ENCODE data around the gene CIC.
A peak's percentile ranks its signal among the peaks of the same experiment; 100 is the strongest.

Gene CIC

DNA sequence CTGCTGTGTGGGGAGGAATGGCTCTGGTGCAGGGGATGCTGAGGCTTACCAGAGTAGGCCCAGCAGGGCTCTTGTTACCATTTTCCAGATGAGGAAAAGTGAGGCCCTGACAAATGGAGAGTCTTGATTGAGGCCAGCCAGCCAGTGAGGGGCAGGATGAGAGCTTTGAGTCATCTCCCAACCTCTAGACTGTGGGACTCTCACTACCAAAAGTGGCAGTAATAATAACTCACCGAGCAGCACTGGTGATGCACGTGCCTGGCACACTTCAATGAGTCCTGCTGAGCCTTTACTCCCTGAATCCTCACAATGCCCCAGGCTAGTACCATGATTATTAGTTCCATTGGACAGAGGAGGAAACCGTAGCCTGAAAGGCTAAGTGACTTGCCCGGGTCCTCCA is 7.8 kb downstream of the CIC start:
- Histone ChIP-seq H3K27ac (peak overlapping the region; percentile 96; the same call in 1 of the 2 replicates), H3K4me3 (no peak overlapping the region), H3K9ac (ENCODE audit: insufficient read length) (no peak overlapping the region), H3K36me3 (ENCODE audit: insufficient read depth, low read length) (no peaks in the 10 kb centered on the region; the same call in 1 of the 2 replicates), H3K9me3 (ENCODE audit: low read depth, low read length) (no peaks in the 10 kb centered on the region)
- 0 out of 2 replicates have a peak, but pooled peaks have one; percentile 22 for TF ChIP-seq POLR2AphosphoS5 (IDR thresholded peaks at IDR 0.05; ENCODE audit: borderline replicate concordance, low read depth, low read length)
- no peak for TF ChIP-seq EZH2 (IDR thresholded peaks at IDR 0.05)
- DNase-seq (ENCODE audit: low read depth, low spot score): no peak

DNA sequence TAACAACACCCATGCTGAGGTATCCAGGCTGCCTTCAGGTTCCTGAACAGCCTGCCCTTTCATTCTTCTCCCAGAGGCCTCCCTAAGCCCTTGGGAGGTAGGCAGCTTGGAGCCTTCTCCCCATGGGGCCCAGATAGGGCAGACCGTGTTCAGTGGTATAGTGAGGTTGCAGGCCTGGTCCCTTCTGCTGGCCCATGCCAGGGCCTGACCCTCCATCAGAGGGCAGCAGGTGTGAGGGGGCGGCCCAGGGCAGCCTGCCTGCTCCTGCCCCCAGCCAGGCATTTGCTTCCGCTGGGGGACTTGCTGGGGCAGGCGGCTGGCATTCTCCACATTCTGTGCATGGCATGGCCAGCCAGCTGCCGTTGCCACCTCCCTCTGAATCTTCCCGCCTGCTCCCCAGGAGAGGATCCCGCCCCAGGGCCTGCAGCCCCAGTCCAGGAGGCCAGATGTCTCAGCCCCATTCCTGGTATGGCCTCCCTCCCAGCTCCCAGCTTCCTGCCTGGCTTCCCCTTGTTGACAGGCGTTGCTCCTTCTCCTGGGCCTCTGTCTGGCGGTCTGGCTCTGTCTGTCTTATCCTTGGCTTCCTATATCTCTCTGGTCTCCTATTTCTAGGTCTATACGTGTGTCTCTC is 8.9 kb downstream of the CIC start:
- peak overlapping the region; percentile 33; the same call in 1 of the 2 replicates for H3K4me3 ChIP-seq

DNA sequence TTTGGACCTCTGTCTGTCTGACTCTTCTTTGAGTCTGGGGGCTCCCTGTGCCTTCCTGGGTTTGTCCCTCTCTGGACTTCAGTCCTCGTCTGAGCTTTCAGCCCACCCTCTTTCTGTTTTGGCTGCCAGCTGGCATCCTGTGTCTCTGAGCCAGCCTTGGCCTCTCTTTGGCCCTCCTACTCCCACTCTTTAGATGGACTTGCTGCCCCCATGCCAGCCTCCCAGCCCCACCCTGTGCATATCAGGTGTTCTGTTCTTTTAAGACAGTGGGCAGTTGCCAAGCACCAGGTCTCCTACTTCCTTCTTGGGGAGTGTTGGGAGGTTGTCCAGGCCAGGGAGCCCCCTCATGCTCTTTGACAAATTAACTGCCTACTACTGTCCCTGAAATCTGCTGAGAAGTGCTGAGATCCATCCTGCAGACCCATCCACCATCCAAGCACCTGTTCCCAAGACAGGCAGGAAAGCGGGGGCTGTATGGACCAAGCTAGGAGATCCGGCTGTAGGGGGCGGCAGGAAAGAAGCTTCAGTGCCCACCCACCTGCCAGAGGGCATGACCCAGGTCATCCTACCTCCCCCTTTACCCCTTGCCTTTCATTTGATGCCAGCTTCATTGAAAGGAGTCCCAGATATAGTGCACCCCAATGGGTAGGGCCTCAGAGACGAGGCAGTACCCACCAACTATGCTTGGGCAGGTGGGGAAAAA is 9.6 kb downstream of the CIC start:
- DNase-seq (ENCODE audit: low read depth, low spot score): no peak
- H3K36me3 ChIP-seq (ENCODE audit: insufficient read depth, low read length): no peaks in the 10 kb centered on the region; the same call in 1 of the 2 replicates
- peak overlapping the region; percentile 96 for H3K27ac ChIP-seq
- TF ChIP-seq FOXP2 (optimal IDR thresholded peaks at IDR 0.05; ENCODE audit: control extremely low read depth, extremely low read length, insufficient read depth): no peak
- no peak for TF ChIP-seq POLR2AphosphoS5 (IDR thresholded peaks at IDR 0.05; ENCODE audit: borderline replicate concordance, low read depth, low read length)
- no peak for TF ChIP-seq EZH2 (IDR thresholded peaks at IDR 0.05)
- peak overlapping the region; percentile 94 for H3K4me3 ChIP-seq
- H3K9me3 ChIP-seq (ENCODE audit: low read depth, low read length): no peaks in the 10 kb centered on the region
- peak overlapping the region; percentile 48 for H3K9ac ChIP-seq (ENCODE audit: insufficient read length)

More for the DNA sequence above, 8.9 kb downstream of the CIC start:
- peak overlapping the region; percentile 96 for H3K27ac ChIP-seq
- no peaks in the 10 kb centered on the region for H3K9me3 ChIP-seq (ENCODE audit: low read depth, low read length)
- DNase-seq (ENCODE audit: low read depth, low spot score): no peak
- peak overlapping the region; percentile 48 for H3K9ac ChIP-seq (ENCODE audit: insufficient read length)
- TF ChIP-seq POLR2AphosphoS5 (IDR thresholded peaks at IDR 0.05; ENCODE audit: borderline replicate concordance, low read depth, low read length): no peak
- TF ChIP-seq FOXP2 (optimal IDR thresholded peaks at IDR 0.05; ENCODE audit: control extremely low read depth, extremely low read length, insufficient read depth): no peak
- TF ChIP-seq EZH2 (IDR thresholded peaks at IDR 0.05): no peak
- no peaks in the 10 kb centered on the region; the same call in 1 of the 2 replicates for H3K36me3 ChIP-seq (ENCODE audit: insufficient read depth, low read length)

DNA sequence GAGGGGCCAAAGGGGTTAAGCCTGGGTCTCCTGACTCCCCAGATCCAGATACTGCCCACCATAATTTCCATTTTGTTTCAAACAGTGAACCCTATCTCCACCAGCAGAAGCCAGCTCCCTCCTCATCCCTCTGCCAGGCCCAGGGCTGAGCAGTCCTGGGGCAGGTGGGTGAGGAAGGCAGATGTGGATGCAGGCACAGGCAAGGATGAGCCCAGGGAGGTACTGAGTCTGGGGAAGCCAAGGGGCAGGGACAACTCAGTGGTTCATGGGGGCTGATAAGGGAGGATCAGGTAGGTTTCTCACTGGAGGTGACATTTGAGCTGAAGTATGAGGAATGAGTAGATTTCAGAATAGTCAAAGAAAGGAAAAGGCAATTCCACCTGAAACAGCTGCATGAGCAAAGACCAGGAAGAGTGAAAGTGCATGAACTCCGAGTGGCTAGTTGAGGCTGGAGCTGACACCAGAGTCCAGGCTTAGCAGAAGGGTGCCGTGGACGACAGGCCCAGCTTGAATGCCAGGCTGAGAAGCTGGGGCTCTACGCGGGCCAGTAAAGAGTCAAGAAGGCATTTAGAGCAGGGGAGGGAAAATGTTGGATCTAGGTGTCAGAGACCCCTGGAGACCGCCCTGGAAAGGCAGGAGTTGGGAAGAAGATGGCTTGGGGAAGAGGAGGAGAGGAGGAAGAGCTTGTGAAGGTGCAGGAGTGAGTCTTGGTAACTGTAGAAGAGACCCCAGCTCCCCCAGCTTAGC is 10.3 kb downstream of the CIC start:
- H3K27ac ChIP-seq: peak overlapping the region; percentile 96
- TF ChIP-seq FOXP2 (optimal IDR thresholded peaks at IDR 0.05; ENCODE audit: control extremely low read depth, extremely low read length, insufficient read depth) (no peak), POLR2AphosphoS5 (IDR thresholded peaks at IDR 0.05; ENCODE audit: borderline replicate concordance, low read depth, low read length) (no peak), EZH2 (IDR thresholded peaks at IDR 0.05) (no peak)
- no peak for DNase-seq (ENCODE audit: low read depth, low spot score)

DNA sequence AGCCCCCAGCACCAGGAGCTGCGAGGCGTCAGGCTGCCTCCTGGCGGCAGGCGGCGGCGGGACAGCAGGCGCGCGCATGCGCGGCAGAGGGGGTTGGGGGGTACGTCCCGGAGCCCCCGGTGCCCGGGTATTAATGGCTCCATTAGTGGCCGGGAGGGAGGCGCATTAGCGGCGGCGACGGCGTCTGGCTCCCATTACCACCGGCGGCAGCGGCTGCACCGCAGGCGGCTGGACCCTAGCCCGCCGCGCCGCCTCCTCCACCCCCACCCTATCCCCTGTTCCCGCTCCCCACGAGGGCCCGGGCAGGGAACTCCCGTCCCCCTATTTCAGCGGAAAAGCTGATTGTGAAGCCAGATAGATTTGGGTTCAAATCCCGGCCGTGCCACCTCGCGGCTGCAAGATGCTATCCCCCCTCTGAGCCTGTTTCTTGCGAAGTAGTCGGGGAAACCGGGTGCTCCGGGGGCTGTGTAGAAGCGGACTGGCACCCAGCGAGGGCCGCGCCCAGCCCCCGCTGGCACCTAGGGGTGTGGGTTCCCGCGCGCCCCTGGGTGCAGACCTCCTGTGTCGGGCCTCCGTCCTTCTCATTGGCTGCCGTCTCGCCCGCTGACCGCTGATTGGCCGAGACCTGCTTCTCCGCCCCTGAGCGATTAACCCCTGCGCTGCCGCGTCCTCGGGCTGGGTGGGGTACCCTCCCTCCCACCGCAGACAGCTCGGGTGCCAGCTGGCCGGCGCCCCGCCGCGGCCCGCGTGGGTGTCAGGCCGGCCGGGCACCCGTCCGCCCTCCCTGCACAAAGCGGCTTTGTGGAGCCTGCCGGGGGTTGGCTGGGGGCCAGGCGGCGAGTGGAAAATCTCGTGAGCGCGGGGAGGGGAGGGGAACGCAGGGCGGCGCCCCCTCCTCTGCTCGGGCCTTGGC is 11.1 kb downstream of the CIC start:
- peak overlapping the region; percentile 78 for H3K9ac ChIP-seq (ENCODE audit: insufficient read length)
- peak overlapping the region; percentile 96 for H3K27ac ChIP-seq
- H3K36me3 ChIP-seq (ENCODE audit: insufficient read depth, low read length): no peaks in the 10 kb centered on the region
- H3K4me3 ChIP-seq: peak overlapping the region; percentile 94
- H3K9me3 ChIP-seq (ENCODE audit: low read depth, low read length): no peaks in the 10 kb centered on the region
- no peak for DNase-seq (ENCODE audit: low read depth, low spot score)
- TF ChIP-seq POLR2AphosphoS5 (IDR thresholded peaks at IDR 0.05; ENCODE audit: borderline replicate concordance, low read depth, low read length) (peak; percentile 77), EZH2 (IDR thresholded peaks at IDR 0.05) (no peak)

More for the DNA sequence above, 10.3 kb downstream of the CIC start:
- Histone ChIP-seq H3K4me3 (peak overlapping the region; percentile 94), H3K9ac (ENCODE audit: insufficient read length) (peak overlapping the region; percentile 78), H3K9me3 (ENCODE audit: low read depth, low read length) (no peaks in the 10 kb centered on the region), H3K36me3 (ENCODE audit: insufficient read depth, low read length) (no peaks in the 10 kb centered on the region)

DNA sequence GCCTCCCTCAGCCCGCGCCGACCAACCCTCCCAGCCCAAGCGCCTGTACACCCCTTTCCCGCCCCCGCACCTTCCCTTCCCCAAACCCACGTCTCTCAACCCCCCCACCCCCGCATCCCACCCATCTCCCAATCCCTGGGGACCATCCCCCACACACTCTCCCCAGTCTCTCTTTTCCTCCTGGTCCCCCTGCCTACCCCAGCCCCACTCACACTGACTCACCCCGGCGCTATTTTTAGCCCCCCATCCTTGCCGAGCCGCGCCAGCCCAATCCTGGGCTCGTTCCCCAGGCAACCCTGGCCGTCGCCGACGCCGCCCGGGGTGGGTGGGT is 11.7 kb downstream of the CIC start:
- DNase-seq (ENCODE audit: low read depth, low spot score): no peak
- TF ChIP-seq FOXP2 (optimal IDR thresholded peaks at IDR 0.05; ENCODE audit: control extremely low read depth, extremely low read length, insufficient read depth) (no peak), POLR2AphosphoS5 (IDR thresholded peaks at IDR 0.05; ENCODE audit: borderline replicate concordance, low read depth, low read length) (no peak), EZH2 (IDR thresholded peaks at IDR 0.05) (no peak)
- Histone ChIP-seq H3K27ac (peak overlapping the region; percentile 96), H3K9me3 (ENCODE audit: low read depth, low read length) (no peaks in the 10 kb centered on the region), H3K36me3 (ENCODE audit: insufficient read depth, low read length) (no peaks in the 10 kb centered on the region), H3K4me3 (peak overlapping the region; percentile 94), H3K9ac (ENCODE audit: insufficient read length) (no peak overlapping the region)

DNA sequence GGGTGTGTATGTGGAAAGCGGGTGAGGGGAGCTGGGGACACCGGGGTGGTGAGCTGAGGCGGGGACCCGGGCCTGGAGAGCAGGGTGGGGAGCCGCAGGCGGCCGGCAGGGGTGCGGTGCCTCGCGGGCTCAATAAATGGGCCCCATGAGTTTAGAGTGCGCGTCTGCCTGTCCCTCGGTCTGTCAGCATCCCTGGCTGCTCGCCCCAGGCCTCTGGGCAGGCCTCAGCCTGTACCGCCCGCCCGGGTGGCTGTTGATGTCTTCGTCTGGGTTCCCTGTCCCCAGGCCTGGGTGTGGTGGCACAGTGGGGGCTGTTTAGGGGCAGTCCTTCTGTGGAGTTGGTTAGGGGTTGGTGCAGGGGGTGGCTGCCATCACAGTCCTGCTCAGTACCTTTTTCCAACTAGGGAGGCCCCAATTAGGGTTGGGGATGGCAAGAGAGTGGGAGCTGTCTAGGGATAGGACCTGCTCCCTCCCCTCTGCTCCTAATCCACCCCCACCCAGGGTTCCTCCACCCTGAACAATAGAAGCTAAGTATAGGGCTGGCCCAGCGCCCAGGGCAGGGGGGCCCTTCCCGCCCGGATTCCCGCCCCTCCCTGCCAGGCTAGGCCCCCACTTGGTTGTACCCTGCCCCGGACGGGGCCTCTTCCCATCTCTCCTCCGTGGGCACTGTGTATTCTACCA is 12.2 kb downstream of the CIC start:
- no peaks in the 10 kb centered on the region for H3K9me3 ChIP-seq (ENCODE audit: low read depth, low read length)
- DNase-seq (ENCODE audit: low read depth, low spot score): no peak
- peak overlapping the region; percentile 14 for H3K9ac ChIP-seq (ENCODE audit: insufficient read length)
- peak overlapping the region; percentile 94 for H3K4me3 ChIP-seq
- peak overlapping the region; percentile 95 for H3K27ac ChIP-seq
- H3K36me3 ChIP-seq (ENCODE audit: insufficient read depth, low read length): no peaks in the 10 kb centered on the region
- TF ChIP-seq FOXP2 (optimal IDR thresholded peaks at IDR 0.05; ENCODE audit: control extremely low read depth, extremely low read length, insufficient read depth): peak; percentile 6
- TF ChIP-seq POLR2AphosphoS5 (IDR thresholded peaks at IDR 0.05; ENCODE audit: borderline replicate concordance, low read depth, low read length): 0 out of 2 replicates have a peak, but pooled peaks have one; percentile 29
- TF ChIP-seq EZH2 (IDR thresholded peaks at IDR 0.05): no peak
